Posterior vena cava (tissue), 2 donors: ENCODE results near the gene DHRSX. TPM values are rescaled to one million over a fixed set of nuclear protein-coding genes. Genes with fewer than 3 reads are reported as not detected.

Source experiments
- total RNA-seq, 2 donors: library from RNA; stranded (reverse); fragmentation: NEBNext Ultra II Directional; extraction: Animal tissue kit (Norgen Biotek cat#: 25700); gene quantifications; one replicate each; pipeline ENCODE4 v1.2.1, GENCODE V29; 2021
- donor health status: DM: yes; HTN: yes; CAD: no.
- donor health status: DM: yes; HTN: yes; CAD: no.

The DHRSX gene
- total RNA-seq, 2 donors from 2014 or later = 16.0 to 18.9 TPM

Other genes starting within 250 kb of the DHRSX start
- gene ZBED1, start within 50 bp of the DHRSX start, total RNA-seq = 10 to 100 TPM; 33.4 to 34.1 TPM
- 100 to 1,000 TPM; 298 to 369 TPM for gene CD99, start 190.3 kb upstream of the DHRSX start, total RNA-seq